Stimulated activated CD4-positive, alpha-beta T cell treated with anti-CD3 and anti-CD28 coated beads, Interleukin-1b, Interleukin-23, amount 100 ng/mL, for 48 hours (primary cell): ENCODE data around the gene RSU1.
"Not testable (repeated sequence)": the region's sequence is repeated elsewhere in the genome, so short reads cannot be mapped to it uniquely, and the experiment has no call there.

Source experiments
- DNase-seq: peaks from one replicate; pipeline ENCODE4 v3.0.0-alpha.2; 2020

Gene RSU1

GRCh38 chr10:16779384-16779915 is 37.8 kb downstream of the RSU1 start:
- peak; percentile 84 for DNase-seq

- no peak for DNase-seq
Observed at GRCh38 chr10:16777473-16778370, 39.5 kb downstream of the RSU1 start.

GRCh38 chr10:16776896-16777295 is 40.3 kb downstream of the RSU1 start:
- no peak for DNase-seq

GRCh38 chr10:16773334-16773733 is 43.9 kb downstream of the RSU1 start:
- no peak for DNase-seq

GRCh38 chr10:16770670-16771069 is 46.6 kb downstream of the RSU1 start:
- no peak for DNase-seq

- no peak for DNase-seq
Observed at GRCh38 chr10:16770141-16770540, 47.1 kb downstream of the RSU1 start.

GRCh38 chr10:16769331-16769730 is 47.9 kb downstream of the RSU1 start:
- DNase-seq, result no peak

- no peak for DNase-seq
Observed at GRCh38 chr10:16768702-16769101, 48.5 kb downstream of the RSU1 start.

- DNase-seq, result no peak
Observed at GRCh38 chr10:16765509-16766375, 51.5 kb downstream of the RSU1 start.

GRCh38 chr10:16761300-16761699 is 55.9 kb downstream of the RSU1 start:
- DNase-seq, result no peak

- DNase-seq, result no peak
Observed at GRCh38 chr10:16756561-16757221, 60.5 kb downstream of the RSU1 start.

GRCh38 chr10:16754765-16755164 is 62.5 kb downstream of the RSU1 start:
- no peak for DNase-seq

GRCh38 chr10:16752849-16753248 is 64.4 kb downstream of the RSU1 start:
- DNase-seq, result not testable (repeated sequence)

- no peak for DNase-seq
Observed at GRCh38 chr10:16752099-16752498, 65.1 kb downstream of the RSU1 start.

- no peak for DNase-seq
Observed at GRCh38 chr10:16751244-16751643, 66.0 kb downstream of the RSU1 start.

GRCh38 chr10:16750461-16750860 is 66.8 kb downstream of the RSU1 start:
- no peak for DNase-seq

- DNase-seq, result no peak
Observed at GRCh38 chr10:16748749-16749148, 68.5 kb downstream of the RSU1 start.

- no peak for DNase-seq
Observed at GRCh38 chr10:16746856-16747255, 70.4 kb downstream of the RSU1 start.

GRCh38 chr10:16745061-16745460 is 72.2 kb downstream of the RSU1 start:
- no peak for DNase-seq

GRCh38 chr10:16742165-16742960 is 74.9 kb downstream of the RSU1 start:
- DNase-seq, result no peak

GRCh38 chr10:16741540-16741939 is 75.7 kb downstream of the RSU1 start:
- no peak for DNase-seq

GRCh38 chr10:16737420-16737819 is 79.8 kb downstream of the RSU1 start:
- no peak for DNase-seq
